ENCODE results near the gene AKIP1. TPM values are rescaled to one million over a fixed set of nuclear protein-coding genes. Genes with fewer than 3 reads are reported as not detected.

The AKIP1 gene
- total RNA-seq, 1 donor from 2014 or later = 16.7 TPM

GRCh38 chr11:8941341-8942103 is 30.5 kb downstream of the AKIP1 start:
- no peaks in the 10 kb centered on the region for H3K9me3 ChIP-seq
- DNase-seq (ENCODE audit: extremely low spot score in 2 of 2) = peak in 1 of 2 donors; percentile 29
- no peak overlapping the region for H3K27ac ChIP-seq
- no peaks in the 10 kb centered on the region for H3K4me1 ChIP-seq
- no peaks in the 10 kb centered on the region for H3K36me3 ChIP-seq
- intact Hi-C loops (cut with DNase I) = no loop called here
- H3K4me3 ChIP-seq = no peak overlapping the region
- no peak for TF ChIP-seq POLR2AphosphoS5 (IDR thresholded peaks at IDR 0.05; ENCODE audit: insufficient read depth in 1 of 2, low read depth in 1 of 2)
- TF ChIP-seq CTCF (IDR thresholded peaks at IDR 0.05) = no peak
- TF ChIP-seq POLR2A (IDR thresholded peaks at IDR 0.05) = no peak
- no peaks in the 10 kb centered on the region for H3K27me3 ChIP-seq

- H3K27ac ChIP-seq = no peak within 1 kb of the TSS
- no peak for TF ChIP-seq POLR2AphosphoS5 (IDR thresholded peaks at IDR 0.05; ENCODE audit: insufficient read depth in 1 of 2, low read depth in 1 of 2)
- no peak for TF ChIP-seq POLR2A (IDR thresholded peaks at IDR 0.05)
- no peak for TF ChIP-seq CTCF (IDR thresholded peaks at IDR 0.05)
- no peak for DNase-seq (ENCODE audit: extremely low spot score in 2 of 2)
- no peak within 1 kb of the TSS for H3K4me3 ChIP-seq
- no peaks in the 10 kb centered on the region for H3K4me1 ChIP-seq
- H3K36me3 ChIP-seq = peaks cover 0 to 5% of the 10 kb centered on the region in 2 donors
- no peaks in the 10 kb centered on the region for H3K27me3 ChIP-seq
- intact Hi-C loops (cut with DNase I) = no loop called here
- no peaks in the 10 kb centered on the region for H3K9me3 ChIP-seq
Measured at GRCh38 chr11:8942518-8943066, 31.6 kb downstream of the AKIP1 start, which contains the start of gene ASCL3. TSS of gene ASCL3 (minus strand) at chr11:8943016. CDS start at chr11:8938161, 4,855 bp downstream.

GRCh38 chr11:8947230-8947943 is 36.4 kb downstream of the AKIP1 start:
- no peak for DNase-seq (ENCODE audit: extremely low spot score in 2 of 2)
- Histone ChIP-seq H3K4me3 (no peak overlapping the region), H3K36me3 (peaks cover 0 to 22% of the 10 kb centered on the region in 2 donors), H3K4me1 (no peaks in the 10 kb centered on the region), H3K9me3 (no peaks in the 10 kb centered on the region), H3K27ac (no peak overlapping the region), H3K27me3 (no peaks in the 10 kb centered on the region)
- intact Hi-C loops (cut with DNase I) = no loop called here
- TF ChIP-seq POLR2A (IDR thresholded peaks at IDR 0.05) = no peak
- no peak for TF ChIP-seq CTCF (IDR thresholded peaks at IDR 0.05)
- no peak for TF ChIP-seq POLR2AphosphoS5 (IDR thresholded peaks at IDR 0.05; ENCODE audit: insufficient read depth in 1 of 2, low read depth in 1 of 2)

- Histone ChIP-seq H3K27me3 (no peaks in the 10 kb centered on the region), H3K4me1 (no peaks in the 10 kb centered on the region), H3K27ac (no peak overlapping the region), H3K36me3 (peaks cover 0 to 34% of the 10 kb centered on the region in 2 donors), H3K4me3 (no peak overlapping the region), H3K9me3 (no peaks in the 10 kb centered on the region)
- DNase-seq (ENCODE audit: extremely low spot score in 2 of 2) = no peak
- intact Hi-C loops (cut with DNase I) = no loop called here
- TF ChIP-seq POLR2AphosphoS5 (IDR thresholded peaks at IDR 0.05; ENCODE audit: insufficient read depth in 1 of 2, low read depth in 1 of 2) (no peak), CTCF (IDR thresholded peaks at IDR 0.05) (no peak), POLR2A (IDR thresholded peaks at IDR 0.05) (no peak)
Measured at GRCh38 chr11:8948886-8949285, 37.9 kb downstream of the AKIP1 start.

Data from vagina (tissue), 2 donors.